Measurements from ENCODE around the gene MINDY4.

- TF ChIP-seq EP300 (IDR thresholded peaks at IDR 0.05) (no peak), CTCF (IDR thresholded peaks at IDR 0.05) (no peak), POLR2A (IDR thresholded peaks at IDR 0.05; ENCODE audit: low read depth) (no peak), POLR2AphosphoS5 (IDR thresholded peaks at IDR 0.05) (no peak)
Observed at GRCh38 chr7:30770845-30771173, 408 bp upstream of the MINDY4 start.
